K562 (cell line): ENCODE data around the gene PRRT1. TPM values are rescaled to one million over a fixed set of nuclear protein-coding genes. Genes with fewer than 3 reads are reported as not detected.

Experiments used
- ATAC-seq: fragments of 200-7000 bp; cut with Tn5 transposase; 3 replicates; pipeline ENCODE4 v1.9.1; 2020; ENCODE audit warnings: moderate library complexity
- BruUV-seq: library from RNA; stranded (reverse); fragments of 400-500 nt; replicated peaks from 2 replicates; lab custom pipeline; 2021; lab: Mats Ljungman, UMichigan
- CTCF ChIA-PET: fragments of 300-600 bp; formaldehyde crosslinking; extraction: SDS; loops from one replicate; lab custom pipeline; 2021; ENCODE audit warnings: low intra/inter-chr PET ratio; lab: Yijun Ruan, JAX
- POLR2A ChIA-PET: fragments of 300-600, 350-650 bp; sonication (Branson Sonifier 250); formaldehyde crosslinking; extraction: SDS; loops from one replicate; lab custom pipeline; 2021; ENCODE audit warnings: antibody characterized with exemption, inconsistent platforms; lab: Yijun Ruan, JAX
- DNase-seq, 4 experiments: peaks; one replicate each; pipeline versions ENCODE4 v3.0.0 to v3.0.0-alpha.2; 2011 to 2018; ENCODE audit warnings: low spot score in 3 of 4, mixed read lengths in 3 of 4; ENCODE audit errors: extremely low read depth in 1 of 4
- FAIRE-seq: peaks from 2 replicates; lab custom pipeline; 2011; peaks lifted over from hg19 to GRCh38; lab: Jason Lieb, UNC
- H2AFZ ChIP-seq: 2 replicates; pipeline ENCODE4 v1.6.0; 2011; ENCODE audit warnings: low read depth, low read length, control low read depth, inconsistent platforms
- H3K27ac ChIP-seq: fragments of 200-600 bp; 3 replicates; pipeline ENCODE4 v1.8.0; 2011; ENCODE audit warnings: low read depth, mild to moderate bottlenecking, control low read depth, inconsistent platforms, low read length, moderate library complexity, mixed read lengths; ENCODE audit errors: extremely low read depth
- H3K27me3 ChIP-seq, 2 experiments: fragments of 300-600 bp in 1 of 2; 2 replicates in 1 of 2; 3 replicates in 1 of 2; pipeline versions ENCODE4 v1.6.0 to v1.8.0; 2011; ENCODE audit warnings: inconsistent platforms in 2 of 2, low read length in 2 of 2, mild to moderate bottlenecking in 1 of 2, mixed read lengths in 1 of 2, moderate library complexity in 1 of 2; ENCODE audit not compliant: control insufficient read depth in 2 of 2, insufficient read depth in 2 of 2
- H3K36me3 ChIP-seq: fragments of 300-600 bp; 3 replicates; pipeline ENCODE4 v1.8.0; 2011; ENCODE audit warnings: mild to moderate bottlenecking, low read length, inconsistent platforms; ENCODE audit not compliant: control insufficient read depth, insufficient read depth
- H3K4me1 ChIP-seq, 2 experiments: fragments of 200-600 bp in 1 of 2; replicated peaks in 1 of 2; 2 replicates in 1 of 2; 3 replicates in 1 of 2; pipeline versions ENCODE4 v1.5.1 to v1.8.0; 2011; ENCODE audit warnings: inconsistent platforms in 2 of 2, low read length in 2 of 2, mild to moderate bottlenecking in 1 of 2, mixed read lengths in 1 of 2, moderate library complexity in 1 of 2; ENCODE audit not compliant: control insufficient read depth in 2 of 2, insufficient read depth in 2 of 2
- H3K4me2 ChIP-seq: 2 replicates; pipeline ENCODE4 v1.6.1; 2011; ENCODE audit warnings: low read length, control low read depth, inconsistent platforms, mixed read lengths; ENCODE audit not compliant: insufficient read depth
- H3K4me3 ChIP-seq: fragments of 200-600 bp; sonication (generic), shearing (Covaris generic); 2 replicates; pipeline ENCODE4 v1.5.1; 2016; ENCODE audit warnings: control low read depth, inconsistent platforms
- H3K79me2 ChIP-seq: fragments of 200-600 bp; 3 replicates; pipeline ENCODE4 v1.8.0; 2011; ENCODE audit warnings: low read length, inconsistent platforms; ENCODE audit not compliant: control insufficient read depth, insufficient read depth
- H3K9ac ChIP-seq, 2 experiments: 2 replicates each; pipeline versions ENCODE4 v1.6.0 to v1.6.1; 2011; ENCODE audit warnings: low read depth in 2 of 2, low read length in 2 of 2, control low read depth in 1 of 2, inconsistent platforms in 1 of 2, mild to moderate bottlenecking in 1 of 2, mixed read lengths in 1 of 2; ENCODE audit not compliant: insufficient read depth in 1 of 2
- H3K9me1 ChIP-seq: one replicate; pipeline ENCODE4 v1.6.0; 2011; ENCODE audit warnings: inconsistent platforms, mild to moderate bottlenecking, low read length, moderate library complexity; ENCODE audit not compliant: control insufficient read depth, insufficient read depth
- H3K9me3 ChIP-seq: replicated peaks from 2 replicates; pipeline ENCODE4 v1.5.1; 2011; ENCODE audit warnings: low read depth, low read length, inconsistent platforms; ENCODE audit not compliant: control insufficient read depth, insufficient read depth
- H4K20me1 ChIP-seq: replicated peaks from 2 replicates; pipeline ENCODE4 v1.6.1; 2011; ENCODE audit warnings: low read length, inconsistent platforms, mixed read lengths; ENCODE audit not compliant: control insufficient read depth, insufficient read depth
- ARHGAP35 ChIP-seq: fragments of 450-650 bp; IDR thresholded peaks from 2 replicates; pipeline ENCODE4 v1.6.1; 2018; ENCODE audit not compliant: partially characterized antibody
- ATF7 ChIP-seq: fragments of 450-650 bp; IDR thresholded peaks from 2 replicates; pipeline ENCODE4 v1.7.1; 2014; ENCODE audit warnings: mild to moderate bottlenecking, moderate library complexity
- EP400 ChIP-seq: fragments of 450-650 bp; IDR thresholded peaks from 2 replicates; pipeline ENCODE4 v1.6.1; 2017; ENCODE audit warnings: antibody characterized with exemption, mild to moderate bottlenecking, moderate library complexity
- HOXB6 ChIP-seq: fragments of 250-450 bp; sonication (Bioruptor Pico); IDR thresholded peaks from 2 replicates; pipeline ENCODE4 v1.5.1; 2022; ENCODE audit warnings: mild to moderate bottlenecking, borderline replicate concordance
- MECOM ChIP-seq: fragments of 250-450 bp; sonication (Bioruptor Pico); IDR thresholded peaks from 2 replicates; pipeline ENCODE4 v1.8.0; 2022; ENCODE audit warnings: inconsistent platforms
- NEUROD1 ChIP-seq: fragments of 150-350 bp; IDR thresholded peaks from 2 replicates; pipeline ENCODE4 v1.6.1; 2014; ENCODE audit warnings: borderline replicate concordance, low read length, low read depth; ENCODE audit not compliant: partially characterized antibody
- SRSF1 ChIP-seq: fragments of 200-400 bp; formaldehyde crosslinking; IDR thresholded peaks from 2 replicates; pipeline ENCODE4 v1.6.1; 2017; ENCODE audit warnings: mild to moderate bottlenecking, low read depth, low read length, moderate library complexity
- ZBTB43 ChIP-seq: sonication (generic); formaldehyde crosslinking; IDR thresholded peaks from 2 replicates; pipeline ENCODE4 v1.8.0; 2023; ENCODE audit warnings: mild to moderate bottlenecking, missing genetic modification reagents
- WGBS: fragments of 100-300 bp; shearing (Covaris generic); methylation state at CpG from one replicate; pipeline ENCODE4 v1.1.6; 2016; ENCODE audit warnings: low coverage, mixed read lengths; ENCODE audit not compliant: insufficient coverage; ENCODE audit errors: missing lambda C conversion rate; 5-methylcytosine and 5-hydroxymethylcytosine counted together
- in situ Hi-C: fragments of 300-500 bp; cut with MboI; formaldehyde crosslinking; loops from 4 replicates; pipeline ENCODE4 v1.15.0; 2018; ENCODE audit warnings: inconsistent platforms, mixed read lengths
- intact Hi-C: fragments of 100-400 bp; cut with micrococcal nuclease; formaldehyde crosslinking; loops from 2 replicates; pipeline ENCODE4 v1.14.2; 2022
- polyA plus RNA-seq, 8 experiments: library from polyadenylated mRNA; depleted of rRNA in 4 of 8; stranded (reverse) in 5 of 8; unstranded in 3 of 8; fragments of >200 nt; fragmentation: Nextera tagmentation in 2 of 8; fragmentation: Illumina TruSeq in 1 of 8; extraction: Ambion mirVana in 2 of 8; extraction: Trizol in 1 of 8; gene quantifications; 2 replicates each; pipeline versions ENCODE4 v1.2.1 to v1.2.3, GENCODE V29; 2011 to 2014; ENCODE audit warnings: inconsistent platforms in 1 of 8, missing spikeins in 1 of 8
- total RNA-seq, 7 experiments: library from RNA; depleted of rRNA in 6 of 7; stranded (reverse); fragments of >200 nt in 6 of 7; fragmentation: Illumina TruSeq in 2 of 7; extraction: Trizol in 2 of 7; gene quantifications; 2 replicates each; pipeline versions ENCODE4 v1.2.1 to v1.2.3, GENCODE V29; 2011 to 2021; ENCODE audit warnings: low replicate concordance in 1 of 7
- TF ChIP-seq, protein P1 (sequence below): fragments of 450-650 bp; IDR thresholded peaks from 2 replicates; pipeline ENCODE4 v1.6.1; 2016; ENCODE audit warnings: low read depth, mild to moderate bottlenecking, moderate library complexity

PRRT1 gene
- total and polyA plus RNA-seq, 9 of the 15 experiments (the other 6 are each of a cell fraction or from before 2014, with no cell fraction given) = 0.14 to 3.5 (median 0.41) TPM

DNA sequence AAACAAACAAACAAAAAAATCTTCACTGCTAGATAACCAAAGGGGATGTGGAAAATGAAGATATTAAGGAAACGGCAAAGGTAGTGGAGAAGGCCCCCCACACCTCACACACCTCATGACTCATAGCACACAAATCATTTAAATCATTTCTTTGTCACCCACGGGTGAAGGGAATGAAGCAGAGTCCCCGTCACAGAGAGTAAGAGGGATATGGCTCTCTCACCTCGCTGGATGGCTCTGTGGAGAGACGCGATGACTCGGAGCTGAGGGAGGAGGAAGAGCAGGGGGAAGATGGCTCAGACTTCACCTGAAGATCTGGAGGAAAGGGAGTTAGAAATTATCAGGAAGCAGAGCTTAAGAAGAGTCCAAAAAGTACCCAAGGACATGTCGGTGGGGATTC lies 24.9 kb downstream of the PRRT1 start (continued):
- TF ChIP-seq MECOM (no peak), ARHGAP35 (peak; percentile 49), EP400 (no peak)
- TF ChIP-seq, all 486 proteins: peak for 6

GRCh38 chr6:32123681-32124080 lies 28.1 kb downstream of the PRRT1 start:
- POLR2A ChIA-PET = interaction anchor here (0.8 kb wide), 1 partner anchor 42 kb away, joined by 4 read pairs; no protein-coding TSS in a partner anchor
- Histone ChIP-seq H3K36me3 (peaks cover 71% of the 10 kb centered on the region; the same call in 2 of the 3 replicates), H3K4me2 (no peak overlapping the region), H3K4me3 (no peak overlapping the region), H4K20me1 (no peaks in the 10 kb centered on the region), H3K9me3 (no peaks in the 10 kb centered on the region), H3K79me2 (peaks cover 26% of the 10 kb centered on the region), H3K9ac (no peak overlapping the region), H3K27me3 (no peaks in the 10 kb centered on the region), H2AFZ (no peak overlapping the region), H3K4me1 (peaks cover 18 to 25% of the 10 kb centered on the region in 2 experiments), H3K9me1 (no peaks in the 10 kb centered on the region), H3K27ac (no peak overlapping the region)
- TF ChIP-seq ARHGAP35 (no peak), SRSF1 (no peak), HOXB6 (CRISPR knock-in tag) (no peak), ATF7 (no peak), NEUROD1 (no peak), ZBTB43 (CRISPR knock-in tag) (no peak)
- TF ChIP-seq, protein P1, sequence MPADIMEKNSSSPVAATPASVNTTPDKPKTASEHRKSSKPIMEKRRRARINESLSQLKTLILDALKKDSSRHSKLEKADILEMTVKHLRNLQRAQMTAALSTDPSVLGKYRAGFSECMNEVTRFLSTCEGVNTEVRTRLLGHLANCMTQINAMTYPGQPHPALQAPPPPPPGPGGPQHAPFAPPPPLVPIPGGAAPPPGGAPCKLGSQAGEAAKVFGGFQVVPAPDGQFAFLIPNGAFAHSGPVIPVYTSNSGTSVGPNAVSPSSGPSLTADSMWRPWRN = no peak
- intact Hi-C loops (no loop called here), in situ Hi-C loops (no loop called here)
- no TSS peak for BruUV-seq
- no peak for ATAC-seq
- no peak for FAIRE-seq
- no peak for DNase-seq
- WGBS = 88% methylated on average over 4 of the region's 4 CpGs
- CTCF ChIA-PET = no interaction called here
